HepG2 (cell line): Measurements from ENCODE around the gene FGFR4. TPM values are rescaled to one million over a fixed set of nuclear protein-coding genes. Genes with fewer than 3 reads are reported as not detected.
A peak's percentile ranks its signal among the peaks of the same experiment; 100 is the strongest.

Source experiments
- ARID5B ChIP-seq: IDR thresholded peaks from 2 replicates; pipeline ENCODE4 v1.4.0; 2020; ENCODE audit warnings: mild to moderate bottlenecking, missing genetic modification reagents
- KLF6 ChIP-seq: IDR thresholded peaks from 2 replicates; pipeline ENCODE4 v1.8.0; 2016; ENCODE audit warnings: missing biosample characterization, missing genetic modification reagents
- NR2F2 ChIP-seq: IDR thresholded peaks from 2 replicates; pipeline ENCODE4 v1.6.1; 2012; ENCODE audit warnings: low read depth, inconsistent platforms, borderline replicate concordance
- PBX2 ChIP-seq: IDR thresholded peaks from 2 replicates; pipeline ENCODE4 v1.6.1; 2016; ENCODE audit warnings: control low read depth
- SOX5 ChIP-seq: IDR thresholded peaks from 2 replicates; pipeline ENCODE4 v1.6.1; 2016; ENCODE audit warnings: borderline replicate concordance
- SSRP1 ChIP-seq: IDR thresholded peaks from 2 replicates; pipeline ENCODE4 v1.6.1; 2016; ENCODE audit warnings: control low read depth
- ZBTB2 ChIP-seq: sonication (generic); formaldehyde crosslinking; IDR thresholded peaks from 2 replicates; pipeline ENCODE4 v1.8.0; 2022; ENCODE audit warnings: low read depth, missing genetic modification reagents
- ZFX ChIP-seq: sonication (generic); formaldehyde crosslinking; IDR thresholded peaks from 2 replicates; pipeline ENCODE4 v1.4.0; 2020; ENCODE audit warnings: mild to moderate bottlenecking, low read depth, missing genetic modification reagents, moderate library complexity
- ZNF609 ChIP-seq: sonication (generic); formaldehyde crosslinking; IDR thresholded peaks from 2 replicates; pipeline ENCODE4 v1.4.0; 2020; ENCODE audit warnings: mild to moderate bottlenecking, missing genetic modification reagents, borderline replicate concordance
- ZNF687 ChIP-seq: sonication (generic); formaldehyde crosslinking; IDR thresholded peaks from 2 replicates; pipeline ENCODE4 v1.5.1; 2020; ENCODE audit warnings: mild to moderate bottlenecking, missing genetic modification reagents, moderate library complexity
- ZSCAN5A ChIP-seq: sonication (generic); formaldehyde crosslinking; IDR thresholded peaks from 2 replicates; pipeline ENCODE4 v1.8.0; 2022; ENCODE audit warnings: mild to moderate bottlenecking, missing genetic modification reagents, borderline replicate concordance
- polyA plus RNA-seq, 8 experiments: library from polyadenylated mRNA; depleted of rRNA in 3 of 8; stranded (reverse) in 7 of 8; unstranded in 1 of 8; fragments of >200 nt; fragmentation: Illumina TruSeq in 4 of 8; extraction: Trizol in 4 of 8; gene quantifications; 2 replicates each; pipeline versions ENCODE4 v1.2.1 to v1.2.3, GENCODE V29; 2011 to 2016; ENCODE audit warnings: low read depth in 4 of 8, missing spikeins in 1 of 8, mixed read lengths in 1 of 8; ENCODE audit not compliant: insufficient read depth in 1 of 8
- total RNA-seq, 5 experiments: library from RNA; depleted of rRNA; stranded (reverse); fragments of >200 nt; fragmentation: Illumina TruSeq; extraction: Trizol; gene quantifications; 2 replicates each; pipeline ENCODE4 v1.2.3, GENCODE V29; 2016; ENCODE audit warnings: low read depth in 1 of 5

The FGFR4 gene
- total and polyA plus RNA-seq, 2 of the 13 experiments (the other 11 are each of a cell fraction or from before 2014, with no cell fraction given) = 129 to 219 TPM

- TF ChIP-seq ARID5B (CRISPR knock-in tag) (no peak), ZNF687 (CRISPR knock-in tag) (peak; percentile 35; the same call in 1 of the 2 replicates), ZNF609 (CRISPR knock-in tag) (no peak), NR2F2 (no peak), PBX2 (CRISPR knock-in tag) (no peak), KLF6 (CRISPR knock-in tag) (no peak), SOX5 (CRISPR knock-in tag) (no peak), ZSCAN5A (CRISPR knock-in tag) (no peak), ZBTB2 (CRISPR knock-in tag) (no peak), ZFX (peak; percentile 11; the same call in 1 of the 2 replicates), SSRP1 (CRISPR knock-in tag) (no peak)
Observed at GRCh38 chr5:177089127-177089526, 2.4 kb downstream of the FGFR4 start (continued).
